Activated CD4-positive, alpha-beta T cell treated with anti-CD3 and anti-CD28 coated beads, Interleukin-2, amount 10 ng/mL, durations not matched to agents 7 days and 5 days (primary cell): Measurements from ENCODE around the gene INSC. TPM values are rescaled to one million over a fixed set of nuclear protein-coding genes. Genes with fewer than 3 reads are reported as not detected.
"Not testable (repeated sequence)": the region's sequence is repeated elsewhere in the genome, so short reads cannot be mapped to it uniquely, and the experiment has no call there.

Experiments
- CTCF ChIA-PET: fragments of 350-600 bp; sonication (Branson Sonifier 250); formaldehyde crosslinking; loops from one replicate; lab custom pipeline; 2021; ENCODE audit warnings: antibody characterized with exemption; lab: Charles Lee
- POLR2A ChIA-PET: fragments of 350-600 bp; sonication (Branson Sonifier 250); formaldehyde crosslinking; loops from one replicate; lab custom pipeline; 2021; ENCODE audit warnings: antibody characterized with exemption; lab: Charles Lee
- DNase-seq: peaks from one replicate; pipeline ENCODE4 v3.0.0-alpha.2; 2020
- H3K27ac Mint-ChIP-seq: one replicate; pipeline ENCODE4 v1.8.0; 2021; ENCODE audit warnings: mild to moderate bottlenecking, moderate library complexity, mixed read lengths
- H3K27me3 Mint-ChIP-seq: one replicate; pipeline ENCODE4 v1.8.0; 2021; ENCODE audit warnings: mixed read lengths
- H3K36me3 Mint-ChIP-seq: one replicate; pipeline ENCODE4 v1.8.0; 2021; ENCODE audit warnings: low read depth, mixed read lengths
- H3K4me1 Mint-ChIP-seq: one replicate; pipeline ENCODE4 v1.8.0; 2021; ENCODE audit warnings: mixed read lengths
- H3K4me3 Mint-ChIP-seq: one replicate; pipeline ENCODE4 v1.8.0; 2021; ENCODE audit warnings: mild to moderate bottlenecking, moderate library complexity, mixed read lengths
- H3K9me3 Mint-ChIP-seq: one replicate; pipeline ENCODE4 v1.8.0; 2021; ENCODE audit warnings: mixed read lengths
- total RNA-seq, 2 experiments: library from RNA; stranded (reverse); gene quantifications; one replicate each; pipeline ENCODE4 v1.2.3, GENCODE V29; 2021

The INSC gene, protein sequence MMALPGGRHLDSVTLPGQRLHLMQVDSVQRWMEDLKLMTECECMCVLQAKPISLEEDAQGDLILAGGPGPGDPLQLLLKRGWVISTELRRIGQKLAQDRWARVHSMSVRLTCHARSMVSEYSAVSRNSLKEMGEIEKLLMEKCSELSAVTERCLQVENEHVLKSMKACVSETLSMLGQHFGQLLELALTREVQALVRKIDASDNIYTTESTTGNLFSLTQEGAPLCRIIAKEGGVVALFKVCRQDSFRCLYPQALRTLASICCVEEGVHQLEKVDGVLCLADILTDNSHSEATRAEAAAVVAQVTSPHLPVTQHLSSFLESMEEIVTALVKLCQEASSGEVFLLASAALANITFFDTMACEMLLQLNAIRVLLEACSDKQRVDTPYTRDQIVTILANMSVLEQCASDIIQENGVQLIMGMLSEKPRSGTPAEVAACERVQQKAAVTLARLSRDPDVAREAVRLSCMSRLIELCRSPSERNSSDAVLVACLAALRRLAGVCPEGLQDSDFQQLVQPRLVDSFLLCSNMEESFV
- under 1 TPM in 1 of 2 experiments, not detected in 1; 0.23 TPM for total RNA-seq

GRCh38 chr11:15114501-15115475, at the start of gene INSC:
INSC (plus strand) TSS chr11:15114923; CDS start chr11:15149175, 34,252 bp downstream.
- DNase-seq: no peak
- Mint-ChIP-seq H3K27me3 (peaks cover 31% of the 10 kb centered on the region), H3K27ac (no peak within 1 kb of the TSS), H3K9me3 (no peaks in the 10 kb centered on the region), H3K4me3 (no peak within 1 kb of the TSS), H3K4me1 (peaks cover 37% of the 10 kb centered on the region), H3K36me3 (peaks cover 5% of the 10 kb centered on the region)
- CTCF ChIA-PET: interaction anchor here (0.9 to 3.3 kb wide), 5 partner anchors 9 to 32 kb away, joined by 3 to 11 read pairs (median 3); no protein-coding TSS in a partner anchor
- POLR2A ChIA-PET: no interaction called here

DNA sequence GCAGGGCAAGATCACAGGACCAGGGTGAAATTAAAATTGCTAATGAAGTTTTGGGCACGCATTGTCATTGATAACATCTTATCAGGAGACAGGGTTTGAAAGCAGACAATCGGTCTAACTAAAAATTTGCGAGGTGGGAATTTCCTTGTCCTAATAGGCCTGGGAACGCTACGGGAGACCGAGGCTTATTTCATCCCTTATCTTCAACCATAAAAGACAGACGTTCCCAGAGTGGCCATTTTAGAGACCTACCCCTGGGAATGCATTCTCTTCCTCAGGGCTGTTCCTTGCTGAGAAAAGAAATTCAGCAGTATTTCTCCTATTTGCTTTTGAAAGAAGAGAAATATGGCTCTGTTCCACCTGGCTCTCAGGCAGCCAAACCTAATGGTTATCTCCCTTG, 45.0 kb upstream of the INSC start:
- Mint-ChIP-seq H3K27me3 (peaks cover 12% of the 10 kb centered on the region), H3K4me1 (peaks cover 17% of the 10 kb centered on the region)
- H3K4me3 Mint-ChIP-seq, POLR2A ChIA-PET, H3K9me3 Mint-ChIP-seq, H3K36me3 Mint-ChIP-seq, H3K27ac Mint-ChIP-seq, CTCF ChIA-PET, DNase-seq: not testable (repeated sequence)

DNA sequence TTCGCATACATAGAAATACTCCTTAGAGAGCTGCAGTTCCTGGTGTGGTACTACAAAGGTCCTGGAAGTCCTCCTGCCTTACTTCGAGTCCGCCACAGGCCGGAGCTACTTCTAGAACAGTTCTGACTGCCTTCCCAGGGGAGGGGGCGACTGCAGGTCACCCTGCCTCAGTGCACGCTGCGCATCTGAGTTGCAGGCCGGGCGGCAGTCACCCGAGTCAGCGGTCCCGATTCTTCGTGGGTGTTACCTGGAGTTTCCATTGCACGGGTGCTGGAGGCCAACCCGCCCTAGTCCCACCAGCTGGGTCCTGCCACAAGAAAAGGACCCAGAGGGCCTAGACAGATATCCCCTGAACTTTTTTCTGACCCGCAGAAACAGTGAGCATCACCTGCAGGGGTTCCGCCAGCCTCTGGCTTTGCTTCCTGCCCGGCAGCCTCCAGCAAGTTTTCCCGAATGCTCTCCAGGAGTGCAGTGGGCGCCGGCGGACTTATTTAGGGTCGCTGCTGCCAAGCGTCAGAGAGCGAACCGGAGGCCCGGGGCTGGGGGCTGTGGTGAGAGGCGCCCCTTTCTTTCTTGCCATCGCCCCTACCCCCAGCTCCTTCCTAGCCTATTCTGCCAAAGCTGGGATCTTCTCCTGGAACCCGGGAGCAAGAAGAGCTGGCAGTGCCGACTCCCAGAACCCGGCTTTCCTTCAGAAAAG, 43.0 kb upstream of the INSC start:
- no peak overlapping the region for H3K27ac Mint-ChIP-seq
- peaks cover 3% of the 10 kb centered on the region for H3K9me3 Mint-ChIP-seq
- no peaks in the 10 kb centered on the region for H3K36me3 Mint-ChIP-seq
- peaks cover 19% of the 10 kb centered on the region for H3K4me1 Mint-ChIP-seq
- H3K4me3 Mint-ChIP-seq: no peak overlapping the region
- DNase-seq: no peak
- ChIA-PET CTCF (interaction anchor here (0.6 to 1.3 kb wide), 2 partner anchors 15 to 163 kb away, joined by 3 to 4 read pairs; no protein-coding TSS in a partner anchor), POLR2A (no interaction called here)
- peaks cover 12% of the 10 kb centered on the region for H3K27me3 Mint-ChIP-seq

GRCh38 chr11:15072551-15073143, 42.1 kb upstream of the INSC start:
- Mint-ChIP-seq H3K4me1 (peaks cover 19% of the 10 kb centered on the region), H3K27me3 (peaks cover 12% of the 10 kb centered on the region), H3K9me3 (peaks cover 3% of the 10 kb centered on the region), H3K4me3 (no peak overlapping the region), H3K36me3 (no peaks in the 10 kb centered on the region), H3K27ac (no peak overlapping the region)
- POLR2A ChIA-PET: interaction anchor here (0.7 kb wide), 1 partner anchor 230 kb away, joined by 3 read pairs; no protein-coding TSS in a partner anchor
- CTCF ChIA-PET: interaction anchor here (0.5 to 3.1 kb wide), 4 partner anchors 10 to 164 kb away, joined by 3 to 17 read pairs (median 4); no protein-coding TSS in a partner anchor
- no peak for DNase-seq

GRCh38 chr11:15073361-15074205, 41.1 kb upstream of the INSC start, which contains the start of gene CALCB:
CALCB (plus strand) TSS chr11:15073593; CDS start chr11:15074719, 1,126 bp downstream.
- peak within 1 kb of the TSS; percentile 55 for H3K27ac Mint-ChIP-seq
- ChIA-PET CTCF (interaction anchor here (0.7 to 4.3 kb wide), 15 partner anchors 11 to 167 kb away, joined by 3 to 33 read pairs (median 4); no protein-coding TSS in a partner anchor), POLR2A (interaction anchor here (0.7 kb wide), 1 partner anchor 231 kb away, joined by 3 read pairs; no protein-coding TSS in a partner anchor)
- peaks cover 15% of the 10 kb centered on the region for H3K27me3 Mint-ChIP-seq
- no peaks in the 10 kb centered on the region for H3K36me3 Mint-ChIP-seq
- DNase-seq: no peak
- H3K9me3 Mint-ChIP-seq: peaks cover 3% of the 10 kb centered on the region
- peaks cover 19% of the 10 kb centered on the region for H3K4me1 Mint-ChIP-seq
- H3K4me3 Mint-ChIP-seq: peak within 1 kb of the TSS; percentile 72

- ChIA-PET POLR2A (no interaction called here), CTCF (interaction anchor here (0.6 to 4.3 kb wide), 23 partner anchors 12 to 274 kb away, joined by 3 to 33 read pairs (median 3); no protein-coding TSS in a partner anchor)
- Mint-ChIP-seq H3K4me1 (peaks cover 19% of the 10 kb centered on the region), H3K27me3 (peaks cover 18% of the 10 kb centered on the region), H3K4me3 (peak overlapping the region; percentile 72), H3K9me3 (no peaks in the 10 kb centered on the region), H3K27ac (peak overlapping the region; percentile 55), H3K36me3 (no peaks in the 10 kb centered on the region)
- DNase-seq: peak; percentile 87
These were observed 40.2 kb upstream of the INSC start for GRCh38 chr11:15074206-15075161.

DNA sequence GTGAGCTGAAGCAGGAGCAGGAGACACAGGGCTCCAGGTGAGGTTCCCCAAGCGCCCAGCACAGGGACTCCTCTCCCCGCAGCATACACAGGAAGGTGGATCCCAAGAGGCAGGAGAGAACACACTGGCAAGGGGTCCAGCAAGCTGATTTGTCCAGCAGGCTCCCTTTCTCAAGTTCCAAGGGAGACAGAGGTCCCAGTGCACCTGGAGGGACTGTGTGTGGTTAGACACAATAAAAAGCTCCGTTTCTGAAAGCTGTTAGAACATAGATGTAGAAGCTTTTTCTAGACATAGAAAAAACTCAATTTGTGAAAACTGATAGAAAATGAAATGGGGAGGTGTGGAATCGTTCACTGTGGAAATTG, 39.6 kb upstream of the INSC start:
- Mint-ChIP-seq H3K27ac (no peak overlapping the region), H3K36me3 (no peaks in the 10 kb centered on the region), H3K9me3 (no peaks in the 10 kb centered on the region), H3K4me3 (no peak overlapping the region), H3K27me3 (peaks cover 22% of the 10 kb centered on the region), H3K4me1 (peaks cover 19% of the 10 kb centered on the region)
- POLR2A ChIA-PET: no interaction called here
- DNase-seq: no peak
- CTCF ChIA-PET: interaction anchor here (0.6 to 4.3 kb wide), 19 partner anchors 13 to 275 kb away, joined by 3 to 33 read pairs (median 3); no protein-coding TSS in a partner anchor

GRCh38 chr11:15091175-15091574, 23.5 kb upstream of the INSC start:
- ChIA-PET CTCF (interaction anchor here (1.1 to 2.1 kb wide), 5 partner anchors 9 to 183 kb away, joined by 3 to 11 read pairs (median 3); no protein-coding TSS in a partner anchor), POLR2A (no interaction called here)
- H3K9me3 Mint-ChIP-seq: no peaks in the 10 kb centered on the region
- H3K27ac Mint-ChIP-seq: no peak overlapping the region
- DNase-seq: no peak
- H3K4me3 Mint-ChIP-seq: no peak overlapping the region
- H3K36me3 Mint-ChIP-seq: no peaks in the 10 kb centered on the region
- H3K4me1 Mint-ChIP-seq: no peaks in the 10 kb centered on the region
- peaks cover 32% of the 10 kb centered on the region for H3K27me3 Mint-ChIP-seq

DNA sequence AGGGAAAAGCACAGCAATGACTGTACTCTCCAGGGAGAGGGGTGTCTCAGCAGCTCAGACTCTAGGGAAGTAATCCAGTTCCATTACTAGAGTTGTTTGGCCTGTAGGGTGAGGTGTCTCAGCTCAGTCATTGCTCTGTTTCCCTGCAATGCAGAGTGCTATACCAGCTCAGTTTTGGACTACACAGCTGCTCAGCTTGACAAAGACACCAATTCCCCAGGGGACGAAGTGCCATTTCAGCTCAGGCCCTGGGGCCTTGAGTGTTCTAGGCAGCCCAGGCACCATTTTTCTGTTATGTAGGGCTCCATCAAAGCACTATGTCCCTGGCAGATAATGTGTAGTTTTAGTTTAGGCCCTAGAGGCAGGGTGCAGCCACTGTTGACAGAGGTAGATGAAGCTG, 23.1 kb upstream of the INSC start:
- Mint-ChIP-seq H3K27ac (no peak overlapping the region), H3K27me3 (peaks cover 31% of the 10 kb centered on the region), H3K4me3 (no peak overlapping the region), H3K9me3 (no peaks in the 10 kb centered on the region), H3K4me1 (no peaks in the 10 kb centered on the region), H3K36me3 (no peaks in the 10 kb centered on the region)
- ChIA-PET CTCF (interaction anchor here (1.1 to 2.1 kb wide), 5 partner anchors 9 to 184 kb away, joined by 3 to 11 read pairs (median 3); no protein-coding TSS in a partner anchor), POLR2A (no interaction called here)
- DNase-seq: no peak

- Mint-ChIP-seq H3K36me3 (no peaks in the 10 kb centered on the region), H3K9me3 (no peaks in the 10 kb centered on the region), H3K27ac (no peak overlapping the region), H3K27me3 (peaks cover 19% of the 10 kb centered on the region), H3K4me1 (no peaks in the 10 kb centered on the region), H3K4me3 (no peak overlapping the region)
- DNase-seq: no peak
- CTCF ChIA-PET: interaction anchor here (0.6 to 2.0 kb wide), 3 partner anchors 12 to 182 kb away, joined by 3 to 7 read pairs (median 3); no protein-coding TSS in a partner anchor
- POLR2A ChIA-PET: interaction anchor here (0.7 kb wide), 1 partner anchor 261 kb away, joined by 5 read pairs; no protein-coding TSS in a partner anchor
These were observed 21.3 kb upstream of the INSC start for GRCh38 chr11:15093432-15093831.
